Medulla oblongata (tissue), 1 donor: ENCODE results near the gene ISG20L2.

Experiments
- DNase-seq: peaks from one replicate; pipeline ENCODE4 v3.0.0-alpha.2; 2015; ENCODE audit errors: extremely low spot score

Gene ISG20L2

GRCh38 chr1:156754219-156754618 lies 25.7 kb upstream of the ISG20L2 start:
- no peak for DNase-seq

DNA sequence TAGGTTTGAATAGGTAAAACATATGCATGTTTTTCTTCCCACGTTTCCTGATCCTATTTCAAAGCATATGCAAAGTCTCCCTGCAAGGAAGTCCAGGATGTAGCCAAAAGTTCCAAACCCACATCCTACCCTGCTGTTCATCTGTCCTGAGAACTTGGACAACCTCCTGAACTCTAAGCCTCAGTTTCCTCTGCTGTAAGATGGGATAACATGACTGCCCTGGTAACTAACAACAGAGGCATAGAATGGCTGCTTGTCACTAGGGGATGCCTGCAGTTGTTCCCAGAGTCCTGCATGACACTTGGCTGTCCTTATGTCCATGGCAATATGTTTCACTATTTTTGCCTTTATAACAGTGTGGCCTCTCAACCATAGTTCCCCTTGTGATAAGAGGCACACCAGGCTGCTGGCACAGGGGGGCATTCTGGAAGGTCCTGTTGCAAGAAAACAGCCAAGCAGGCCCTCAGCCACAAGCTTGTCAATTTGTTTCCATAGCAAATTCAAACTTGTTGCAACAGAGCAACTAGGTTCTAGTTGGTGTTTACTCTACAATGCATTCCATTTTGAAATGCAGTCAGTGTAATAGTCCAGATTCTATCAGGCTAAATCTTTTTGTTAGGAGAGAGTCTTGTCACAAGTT lies 24.4 kb upstream of the ISG20L2 start:
- DNase-seq: no peak

DNA sequence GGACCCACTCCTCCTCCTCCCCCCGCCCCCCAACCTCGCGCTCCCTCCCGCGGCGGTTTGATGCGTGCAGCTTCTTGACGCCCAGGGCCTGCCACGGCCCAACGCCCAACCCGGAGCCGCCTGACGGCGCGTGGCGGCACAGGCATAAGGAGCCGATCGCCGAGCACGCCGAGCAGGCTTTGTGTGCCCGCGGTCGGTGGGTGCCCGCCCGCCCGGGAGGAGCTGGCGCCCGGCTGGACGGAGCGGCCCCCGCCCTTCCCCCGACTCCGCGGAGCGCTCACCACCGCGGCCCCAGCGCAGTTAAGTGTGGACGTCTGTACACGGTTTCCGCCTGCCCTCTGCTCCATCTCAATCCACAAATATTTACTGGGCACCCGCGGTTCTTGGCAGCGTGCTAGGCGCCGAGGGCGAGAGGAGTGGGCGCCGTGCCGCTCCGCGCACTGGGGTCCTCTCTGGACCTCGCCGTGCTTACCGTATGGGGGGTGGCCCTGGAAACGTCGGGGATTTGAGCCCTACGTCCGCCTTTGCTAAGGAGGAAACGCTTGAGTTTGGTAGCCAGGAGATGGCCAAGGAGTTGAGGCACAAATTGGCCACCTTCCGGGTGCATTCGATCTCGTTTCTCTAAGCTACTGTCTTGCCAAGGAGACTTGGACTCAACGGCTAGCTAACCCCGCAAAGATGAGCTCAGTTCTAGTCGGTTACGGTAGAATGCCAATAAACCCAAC lies 23.4 kb upstream of the ISG20L2 start:
- peak; percentile 98 for DNase-seq

DNA sequence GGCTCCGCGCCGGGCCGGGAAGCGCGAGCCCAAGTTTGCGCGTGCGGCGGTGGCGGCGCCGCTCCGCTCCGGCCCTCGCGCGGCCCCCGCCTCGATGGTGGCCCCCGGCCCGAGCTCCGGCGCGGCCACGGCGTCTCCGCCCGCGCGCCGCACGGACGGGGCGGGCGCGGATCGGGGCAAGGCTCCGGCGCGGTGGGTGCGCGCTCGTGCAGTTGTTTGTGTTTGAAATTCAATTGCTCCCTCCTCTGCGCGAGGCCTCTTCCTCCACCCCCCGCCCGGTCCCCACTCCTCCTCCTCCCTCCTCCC lies 22.8 kb upstream of the ISG20L2 start, which contains the start of gene HDGF:
HDGF (minus strand) TSS at position 225 of the 306 bp plus-strand sequence. CDS start 246 bp downstream, outside the sequence.
- no peak for DNase-seq

DNA sequence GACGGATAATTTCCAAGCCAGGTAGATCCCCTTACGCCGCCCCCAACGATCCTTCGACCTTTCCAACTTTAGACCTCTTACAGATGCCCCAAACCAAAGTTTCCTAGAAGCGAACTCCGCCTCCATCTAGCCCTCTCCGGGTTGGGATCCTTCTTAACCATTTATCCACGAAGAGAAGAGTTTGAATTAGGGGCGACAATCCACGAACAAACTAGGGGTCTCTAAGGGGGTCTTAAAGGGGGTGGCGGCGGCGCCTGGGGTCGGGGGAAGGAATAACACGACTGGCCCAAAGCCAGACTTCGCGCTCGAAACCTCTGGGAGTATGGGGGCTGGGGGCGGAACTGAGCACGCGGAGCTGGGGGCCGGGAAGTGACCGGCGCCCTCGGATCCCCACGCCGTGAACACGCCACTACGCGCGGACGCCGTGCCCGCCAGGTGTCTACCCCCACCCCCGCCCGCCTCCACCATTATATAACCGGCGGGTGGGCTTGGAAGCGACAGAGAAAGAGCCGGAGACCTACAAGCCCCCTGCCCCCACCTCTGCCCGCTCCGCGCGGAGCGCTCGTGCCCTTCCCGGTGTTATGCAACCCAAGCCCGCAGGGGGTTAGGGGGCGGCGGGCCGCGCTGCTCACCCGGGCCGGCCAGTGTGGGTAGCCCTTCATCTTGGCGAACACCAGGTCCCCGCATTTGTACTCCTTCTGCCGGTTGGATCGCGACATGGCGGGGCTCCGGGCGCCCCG lies 22.3 kb upstream of the ISG20L2 start:
- DNase-seq: no peak

- no peak for DNase-seq
Measured at GRCh38 chr1:156750191-156750672, 21.7 kb upstream of the ISG20L2 start.

GRCh38 chr1:156749419-156750118 lies 21.0 kb upstream of the ISG20L2 start:
- DNase-seq: no peak

GRCh38 chr1:156748670-156749418 lies 20.3 kb upstream of the ISG20L2 start:
- DNase-seq: peak; percentile 78

DNA sequence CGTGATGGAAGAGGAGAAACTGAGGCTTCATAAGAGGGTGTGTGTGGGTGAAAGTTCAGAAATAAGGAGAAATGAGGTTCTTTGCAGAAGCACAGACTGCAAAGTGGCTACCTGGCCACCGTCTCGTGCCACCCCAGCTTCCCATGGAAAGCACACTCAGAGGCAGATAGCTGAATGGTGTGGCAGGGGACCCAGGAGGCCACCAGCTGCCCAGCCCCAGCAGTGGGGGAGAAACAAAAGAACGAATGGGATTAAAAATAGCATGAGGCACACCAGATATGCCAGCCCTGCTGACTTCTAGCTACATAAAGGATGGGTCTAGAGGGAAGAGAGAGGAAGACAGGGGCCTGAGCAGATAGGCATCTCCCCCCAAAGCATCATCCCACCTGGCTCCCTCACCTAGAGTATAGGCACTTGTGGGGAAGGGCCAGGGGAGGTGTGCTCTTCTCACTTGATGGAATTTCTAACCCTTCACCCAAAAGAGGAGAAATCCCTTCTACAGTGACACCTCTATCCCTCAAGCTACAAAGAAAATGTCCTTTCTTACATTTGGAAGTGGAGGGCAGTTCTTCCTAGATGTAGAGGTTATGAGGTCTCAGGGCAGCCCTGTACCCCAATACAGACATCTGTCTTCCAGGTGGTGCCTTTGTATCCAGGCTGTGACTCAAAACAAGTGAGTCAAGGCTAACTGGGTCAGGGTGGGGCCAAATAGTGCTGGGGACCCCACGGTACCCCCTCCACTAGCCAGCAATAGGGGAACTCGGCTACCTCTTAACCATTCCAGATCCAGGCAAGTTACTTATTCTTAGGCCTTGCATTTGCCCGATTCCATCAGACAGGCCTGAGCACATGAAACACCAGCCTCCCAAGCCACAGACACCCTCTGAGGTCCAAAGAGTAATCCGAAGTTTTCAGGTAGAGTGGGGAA lies 19.4 kb upstream of the ISG20L2 start:
- DNase-seq: no peak

DNA sequence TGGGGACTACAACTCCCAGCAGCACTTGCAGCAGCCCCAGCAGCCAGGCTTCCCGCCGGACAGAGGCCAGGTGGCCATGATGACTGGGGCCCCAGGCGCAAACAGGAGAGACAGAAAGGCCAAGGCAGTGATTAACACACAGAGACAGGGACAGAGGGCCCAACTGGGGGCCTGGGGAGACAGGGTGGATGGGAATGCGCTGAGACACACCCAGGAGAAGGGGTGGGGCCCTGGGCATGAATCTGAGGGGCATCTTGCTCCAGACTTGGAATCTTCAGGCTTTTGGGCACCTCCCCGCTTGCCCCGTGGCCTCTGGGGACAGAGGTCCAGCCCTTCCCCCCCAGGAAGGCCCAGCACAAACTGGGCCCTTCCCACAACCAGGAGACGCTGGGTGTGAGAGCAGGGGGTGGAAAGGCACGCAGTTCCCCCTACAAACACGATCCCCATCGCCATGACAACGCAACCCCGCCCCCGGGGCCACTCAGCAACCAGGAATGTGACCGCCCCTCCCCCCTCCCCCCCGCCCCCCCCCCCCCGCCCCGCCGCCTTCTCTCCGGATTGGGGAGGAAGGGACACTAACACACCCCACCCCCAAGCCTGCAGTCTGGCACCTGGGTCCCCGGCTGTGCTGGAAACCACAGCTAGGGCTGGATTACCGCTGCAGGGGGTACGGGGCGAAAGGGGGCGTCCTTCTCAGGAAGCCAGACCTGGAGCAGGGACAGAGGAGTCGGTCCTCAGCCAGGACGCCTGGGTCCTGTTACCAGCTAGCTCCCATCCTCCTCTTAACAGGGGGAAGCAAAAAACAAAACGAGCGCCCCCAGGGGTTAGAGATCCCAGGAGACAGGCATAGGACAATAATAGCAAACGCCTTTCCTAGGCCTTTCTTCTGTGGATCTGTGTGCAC lies 18.4 kb upstream of the ISG20L2 start:
- peak; percentile 79 for DNase-seq

DNA sequence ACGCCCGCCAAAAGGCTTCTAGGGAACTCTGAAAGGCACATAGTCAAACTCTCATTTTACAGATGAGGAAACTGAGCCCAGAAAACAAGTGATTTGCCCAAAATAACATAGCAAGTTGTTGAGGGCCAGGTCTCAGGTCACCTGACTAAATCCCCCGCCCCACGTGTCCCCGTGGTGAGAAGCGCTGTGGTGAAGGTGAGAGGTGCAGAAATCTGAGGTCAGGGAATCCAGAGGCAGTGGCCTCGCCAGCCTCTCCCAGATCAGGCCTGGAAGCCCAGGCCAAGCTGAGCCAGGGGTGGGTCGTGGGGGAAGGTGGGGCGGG lies 17.8 kb upstream of the ISG20L2 start:
- DNase-seq: no peak

DNA sequence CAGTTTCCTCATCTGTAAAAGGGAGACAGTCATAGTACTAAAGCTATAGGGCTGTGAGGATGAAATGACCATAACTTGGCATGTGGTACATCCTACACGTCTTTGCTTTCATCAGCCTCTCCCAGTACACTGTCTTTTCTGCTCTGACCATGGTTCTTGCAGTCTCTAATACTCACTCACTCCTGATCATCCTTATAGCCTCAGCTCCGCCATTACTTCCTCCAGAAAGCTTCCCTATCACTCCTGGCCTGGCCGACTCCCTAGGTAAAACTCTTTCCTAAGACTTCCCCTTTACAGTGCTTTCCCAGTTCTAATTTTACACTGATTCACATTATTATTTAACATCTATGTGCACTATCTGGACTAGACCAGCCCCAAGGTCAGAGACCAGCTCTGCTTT lies 17.3 kb upstream of the ISG20L2 start:
- no peak for DNase-seq

DNA sequence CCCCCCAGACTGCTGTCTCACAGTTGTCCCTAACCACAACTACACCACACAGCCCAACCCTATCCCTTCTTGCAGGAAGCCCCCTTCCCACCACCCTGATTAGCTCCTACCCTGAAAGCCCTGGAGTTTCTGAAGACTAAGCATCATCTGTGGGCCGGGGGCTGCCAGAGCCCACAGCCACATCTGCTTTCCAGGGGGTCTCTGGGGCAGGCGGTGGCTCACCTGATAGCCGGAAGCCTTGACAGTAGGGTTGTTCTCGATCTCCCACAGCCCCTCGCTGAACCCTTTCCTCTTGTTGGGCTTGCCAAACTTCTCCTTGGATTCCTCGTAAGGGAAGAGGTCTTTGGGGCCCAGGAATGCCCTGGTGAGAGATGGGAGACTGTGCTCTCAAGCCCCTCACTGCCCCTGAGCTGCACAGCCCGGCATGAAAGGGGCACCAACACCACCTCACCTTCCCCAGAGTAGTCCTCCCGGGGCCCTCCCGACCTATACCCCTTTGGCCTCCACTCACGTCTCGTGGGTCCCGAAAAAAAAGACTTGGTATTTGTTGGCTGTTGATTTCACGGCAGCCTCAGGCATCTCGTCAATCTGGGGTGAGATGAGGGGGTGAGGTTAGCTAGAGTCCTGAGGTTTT lies 16.3 kb upstream of the ISG20L2 start:
- no peak for DNase-seq

GRCh38 chr1:156744344-156744743 lies 15.8 kb upstream of the ISG20L2 start:
- no peak for DNase-seq

GRCh38 chr1:156743367-156744302 lies 15.1 kb upstream of the ISG20L2 start:
- DNase-seq: no peak

DNA sequence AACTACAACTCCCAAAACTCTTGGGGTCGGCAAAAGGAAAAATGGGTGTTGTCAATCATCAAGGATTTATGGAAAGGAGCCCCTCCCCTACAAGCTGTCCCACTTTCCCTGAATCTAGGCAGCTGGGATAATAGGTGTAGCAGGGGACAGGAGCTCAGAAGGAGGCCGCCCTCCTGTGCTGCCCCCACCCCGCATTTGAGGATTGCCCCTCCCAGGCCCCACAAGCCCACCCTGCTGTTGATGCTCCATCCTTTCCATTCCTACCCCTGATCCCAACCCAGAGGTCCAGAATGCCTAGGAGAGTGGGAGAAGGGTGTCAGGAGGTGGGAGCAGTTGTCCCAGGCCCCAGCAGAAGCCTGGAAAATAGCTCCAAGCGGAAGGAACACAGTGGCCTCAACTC lies 14.2 kb upstream of the ISG20L2 start:
- DNase-seq: no peak

DNA sequence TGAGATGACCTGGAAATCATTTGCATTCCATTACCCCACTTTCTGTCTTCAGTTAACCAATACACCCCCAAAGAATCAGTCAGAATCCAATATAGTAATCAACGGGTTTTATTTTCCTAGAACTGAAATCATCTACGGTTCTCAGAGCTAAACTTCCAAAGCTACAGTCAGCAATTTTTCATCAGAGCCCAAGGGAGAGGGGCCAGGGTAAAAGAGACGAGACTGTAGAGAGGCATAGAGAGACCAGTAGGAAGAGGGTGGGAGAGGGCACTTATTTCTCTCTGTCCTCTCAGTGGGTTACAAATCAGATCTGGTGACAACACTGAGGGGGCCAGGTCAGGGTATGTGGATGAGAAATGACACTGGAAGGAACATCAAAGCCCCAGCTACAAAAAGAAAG lies 13.5 kb upstream of the ISG20L2 start:
- no peak for DNase-seq

GRCh38 chr1:156741481-156741983 lies 13.0 kb upstream of the ISG20L2 start:
- no peak for DNase-seq
